Caco-2 (cell line): ENCODE measurements around the gene EFTUD2. TPM values are rescaled to one million over a fixed set of nuclear protein-coding genes. Genes with fewer than 3 reads are reported as not detected.
"Not testable (repeated sequence)": the region's sequence is repeated elsewhere in the genome, so short reads cannot be mapped to it uniquely, and the experiment has no call there.

ENCODE experiments used
- BruUV-seq: library from RNA; stranded (reverse); fragments of 400-500 nt; replicated peaks from 2 replicates; lab custom pipeline; 2021; lab: Mats Ljungman, UMichigan
- CTCF ChIA-PET: fragments of 300-600 bp; sonication (Branson Sonifier 250); formaldehyde crosslinking; loops from one replicate; lab custom pipeline; 2022; ENCODE audit warnings: antibody characterized with exemption; lab: Charles Lee
- POLR2A ChIA-PET: fragments of 300-600 bp; sonication (Branson Sonifier 250); formaldehyde crosslinking; loops from one replicate; lab custom pipeline; 2022; ENCODE audit warnings: antibody characterized with exemption; lab: Charles Lee
- DNase-seq, 2 experiments: peaks; one replicate each; pipeline versions ENCODE4 v3.0.0 to v3.0.0-alpha.2; 2020 to 2022
- H3K27me3 ChIP-seq: replicated peaks from 2 replicates; pipeline ENCODE4 v1.6.0; 2011; ENCODE audit warnings: low read length; ENCODE audit not compliant: control insufficient read depth, insufficient read depth
- H3K36me3 ChIP-seq: 2 replicates; pipeline ENCODE4 v1.5.1; 2011; ENCODE audit warnings: low read length; ENCODE audit not compliant: control insufficient read depth, insufficient read depth
- H3K4me1 ChIP-seq: fragments of 250-450 bp; sonication (Bioruptor Pico); 2 replicates; pipeline ENCODE4 v1.5.1; 2020; ENCODE audit warnings: mild to moderate bottlenecking
- H3K4me3 ChIP-seq: 2 replicates; pipeline ENCODE4 v1.5.1; 2011; ENCODE audit warnings: low read depth, mild to moderate bottlenecking, control low read depth, low read length
- H3K9me3 ChIP-seq: fragments of 250-450 bp; sonication (Bioruptor Pico); 2 replicates; pipeline ENCODE4 v1.5.1; 2020; ENCODE audit warnings: mild to moderate bottlenecking, moderate library complexity
- H3K27ac Mint-ChIP-seq: one replicate; pipeline ENCODE4 v1.8.0; 2022; ENCODE audit warnings: mixed read lengths; ENCODE audit not compliant: unreplicated experiment
- H3K27me3 Mint-ChIP-seq: one replicate; pipeline ENCODE4 v1.8.0; 2022; ENCODE audit warnings: mixed read lengths; ENCODE audit not compliant: insufficient read depth, unreplicated experiment
- H3K36me3 Mint-ChIP-seq: one replicate; pipeline ENCODE4 v1.8.0; 2022; ENCODE audit warnings: mild to moderate bottlenecking, mixed read lengths; ENCODE audit not compliant: insufficient read depth, unreplicated experiment
- H3K4me1 Mint-ChIP-seq: one replicate; pipeline ENCODE4 v1.8.0; 2022; ENCODE audit warnings: low read depth, mixed read lengths; ENCODE audit not compliant: unreplicated experiment
- H3K4me3 Mint-ChIP-seq: one replicate; pipeline ENCODE4 v1.8.0; 2022; ENCODE audit warnings: mild to moderate bottlenecking, moderate library complexity, mixed read lengths; ENCODE audit not compliant: unreplicated experiment
- H3K9me3 Mint-ChIP-seq: one replicate; pipeline ENCODE4 v1.8.0; 2022; ENCODE audit warnings: mixed read lengths; ENCODE audit not compliant: unreplicated experiment
- CTCF ChIP-seq, 2 experiments: fragments of 200-600 bp in 1 of 2; IDR thresholded peaks; 1 replicate in 1 of 2; 2 replicates in 1 of 2; pipeline versions ENCODE4 v1.5.1 to v1.8.0; 2011 to 2022; ENCODE audit warnings: antibody characterized with exemption in 1 of 2, control low read depth in 1 of 2, inconsistent platforms in 1 of 2, low read depth in 1 of 2, low read length in 1 of 2, mild to moderate bottlenecking in 1 of 2, moderate library complexity in 1 of 2; ENCODE audit not compliant: insufficient read depth in 1 of 2, severe bottlenecking in 1 of 2, unreplicated experiment in 1 of 2
- intact Hi-C: fragments of 100-400 bp; cut with micrococcal nuclease; formaldehyde crosslinking; loops from one replicate; pipeline ENCODE4 v1.10.0; 2022; ENCODE audit not compliant: unreplicated experiment
- total RNA-seq: library from RNA; stranded (reverse); gene quantifications from 2 replicates; pipeline ENCODE4 v1.2.3, GENCODE V29; 2022

EFTUD2 gene
- total RNA-seq, 1 experiment from 2014 or later = 175 TPM

- TF ChIP-seq CTCF (IDR thresholded peaks at IDR 0.05; ENCODE audit: insufficient read depth in 1 of 2, low read depth in 1 of 2, low read length in 1 of 2, severe bottlenecking in 1 of 2, unreplicated experiment in 1 of 2) = no peak
- POLR2A ChIA-PET = no interaction called here
- Mint-ChIP-seq H3K27me3 (no peaks in the 10 kb centered on the region), H3K9me3 (no peaks in the 10 kb centered on the region), H3K4me3 (no peak overlapping the region), H3K36me3 (peaks cover 8% of the 10 kb centered on the region), H3K27ac (no peak overlapping the region), H3K4me1 (no peaks in the 10 kb centered on the region)
- Histone ChIP-seq H3K27me3 (no peaks in the 10 kb centered on the region), H3K9me3 (no peaks in the 10 kb centered on the region), H3K36me3 (no peaks in the 10 kb centered on the region), H3K4me1 (no peaks in the 10 kb centered on the region), H3K4me3 (no peak overlapping the region)
- BruUV-seq = no TSS peak
- intact Hi-C loops = no loop called here
- DNase-seq = no peak
- CTCF ChIA-PET = interaction anchor here (0.7 kb wide), 1 partner anchor 45 kb away, joined by 3 read pairs; no protein-coding TSS in a partner anchor
Measured at GRCh38 chr17:44820631-44821212, 78.5 kb downstream of the EFTUD2 start.

- H3K27me3 ChIP-seq, BruUV-seq, intact Hi-C loops, H3K36me3 ChIP-seq, H3K4me1 Mint-ChIP-seq, H3K4me1 ChIP-seq, H3K4me3 Mint-ChIP-seq, POLR2A ChIA-PET, H3K27ac Mint-ChIP-seq, H3K9me3 ChIP-seq, H3K4me3 ChIP-seq, DNase-seq, H3K27me3 Mint-ChIP-seq, H3K9me3 Mint-ChIP-seq, H3K36me3 Mint-ChIP-seq: not testable (repeated sequence)
- CTCF ChIA-PET = interaction anchor here (0.7 kb wide), 1 partner anchor 315 kb away, joined by 4 read pairs; the partner anchor contains the start of gene GPATCH8
Measured at GRCh38 chr17:44818508-44818907, 80.7 kb downstream of the EFTUD2 start.

- H3K27me3 ChIP-seq = no peaks in the 10 kb centered on the region
- H3K36me3 ChIP-seq = no peaks in the 10 kb centered on the region
- DNase-seq = no peak
- no peaks in the 10 kb centered on the region for H3K9me3 Mint-ChIP-seq
- H3K4me1 Mint-ChIP-seq = no peaks in the 10 kb centered on the region
- POLR2A ChIA-PET = no interaction called here
- H3K27me3 Mint-ChIP-seq = no peaks in the 10 kb centered on the region
- intact Hi-C loops = no loop called here
- CTCF ChIA-PET = interaction anchor here (0.6 kb wide), 1 partner anchor 44 kb away, joined by 3 read pairs; no protein-coding TSS in a partner anchor
- no TSS peak for BruUV-seq
- no peaks in the 10 kb centered on the region for H3K36me3 Mint-ChIP-seq
- H3K4me3 Mint-ChIP-seq = no peak overlapping the region
- no peaks in the 10 kb centered on the region for H3K4me1 ChIP-seq
- no peak overlapping the region for H3K27ac Mint-ChIP-seq
- H3K9me3 ChIP-seq = no peaks in the 10 kb centered on the region
- no peak overlapping the region for H3K4me3 ChIP-seq
- no peak for TF ChIP-seq CTCF (IDR thresholded peaks at IDR 0.05; ENCODE audit: insufficient read depth in 1 of 2, low read depth in 1 of 2, low read length in 1 of 2, severe bottlenecking in 1 of 2, unreplicated experiment in 1 of 2)
Measured at GRCh38 chr17:44812263-44812662, 87.0 kb downstream of the EFTUD2 start.

GRCh38 chr17:44808656-44809388 is 90.4 kb downstream of the EFTUD2 start:
- not testable (repeated sequence) for H3K9me3 ChIP-seq

More at GRCh38 chr17:44808656-44809388, 90.4 kb downstream of the EFTUD2 start:
- H3K4me1 Mint-ChIP-seq, H3K4me3 Mint-ChIP-seq, intact Hi-C loops, H3K9me3 Mint-ChIP-seq, BruUV-seq, DNase-seq, H3K27ac Mint-ChIP-seq, POLR2A ChIA-PET, H3K27me3 Mint-ChIP-seq, H3K36me3 ChIP-seq, H3K4me3 ChIP-seq, H3K27me3 ChIP-seq, H3K4me1 ChIP-seq: not testable (repeated sequence)
- peaks cover 18% of the 10 kb centered on the region for H3K36me3 Mint-ChIP-seq
- CTCF ChIA-PET = interaction anchor here (0.6 kb wide), 1 partner anchor 297 kb away, joined by 4 read pairs; no protein-coding TSS in a partner anchor
